PC-3 (cell line): ENCODE data around the gene THOC1. TPM values are rescaled to one million over a fixed set of nuclear protein-coding genes. Genes with fewer than 3 reads are reported as not detected.

Experiments used
- ATAC-seq: fragments of 200-7000 bp; cut with Tn5 transposase; 2 replicates; pipeline ENCODE4 v1.9.1; 2020; ENCODE audit warnings: mild to moderate bottlenecking, moderate library complexity
- Bru-seq: library from RNA; stranded (reverse); fragments of 400-500 nt; gene quantifications from one replicate; lab custom pipeline; 2021; lab: Mats Ljungman, UMichigan
- BruChase-seq, 2 experiments: library from RNA; stranded (reverse); fragments of 400-500 nt; gene quantifications; one replicate each; lab custom pipeline; 2021; lab: Mats Ljungman, UMichigan
- BruUV-seq: library from RNA; stranded (reverse); fragments of 400-500 nt; replicated peaks from 2 replicates; lab custom pipeline; 2021; lab: Mats Ljungman, UMichigan
- CTCF ChIA-PET: fragments of 300-600 bp; sonication (Branson Sonifier 250); formaldehyde crosslinking; loops from one replicate; lab custom pipeline; 2022; ENCODE audit warnings: antibody characterized with exemption; lab: Charles Lee
- POLR2A ChIA-PET: fragments of 300-600 bp; sonication (Branson Sonifier 250); formaldehyde crosslinking; loops from one replicate; lab custom pipeline; 2022; ENCODE audit warnings: antibody characterized with exemption; ENCODE audit not compliant: unreplicated experiment; lab: Charles Lee
- DNase-seq: peaks from one replicate; pipeline ENCODE4 v3.0.0-alpha.2; 2015
- H2AFZ ChIP-seq: fragments of 300-600 bp; sonication (generic); 2 replicates; pipeline ENCODE4 v1.6.0; 2016; ENCODE audit warnings: antibody characterized with exemption, low read length
- H3F3A ChIP-seq: fragments of 300-600 bp; sonication (generic); one replicate; pipeline ENCODE4 v1.6.0; 2017; ENCODE audit warnings: antibody characterized with exemption, low read length, control low read depth, mild to moderate bottlenecking; ENCODE audit not compliant: unreplicated experiment
- H3K27ac ChIP-seq: fragments of 300-600 bp; sonication (generic); 2 replicates; pipeline ENCODE4 v1.5.1; 2016; ENCODE audit warnings: mild to moderate bottlenecking, low read length
- H3K27me3 ChIP-seq: fragments of 300-600 bp; sonication (generic); 2 replicates; pipeline ENCODE4 v1.6.1; 2016; ENCODE audit warnings: low read length, mixed read lengths
- H3K36me3 ChIP-seq: fragments of 300-600 bp; sonication (generic); 2 replicates; pipeline ENCODE4 v1.6.1; 2016; ENCODE audit warnings: low read depth, mixed run types, low read length, mixed read lengths
- H3K4me1 ChIP-seq: fragments of 300-600 bp; sonication (generic); 2 replicates; pipeline ENCODE4 v1.5.1; 2016; ENCODE audit warnings: low read length; ENCODE audit not compliant: insufficient read depth
- H3K4me2 ChIP-seq: fragments of 300-600 bp; sonication (generic); 2 replicates; pipeline ENCODE4 v1.6.0; 2016; ENCODE audit warnings: low read length
- H3K4me3 ChIP-seq: fragments of 300-600 bp; sonication (generic); 2 replicates; pipeline ENCODE4 v1.5.1; 2016; ENCODE audit warnings: mild to moderate bottlenecking, low read length, mixed read lengths
- H3K79me2 ChIP-seq: fragments of 300-600 bp; sonication (generic); 2 replicates; pipeline ENCODE4 v1.6.1; 2017; ENCODE audit warnings: low read length, mixed read lengths
- H3K9ac ChIP-seq: fragments of 300-600 bp; sonication (generic); 2 replicates; pipeline ENCODE4 v1.6.0; 2016; ENCODE audit warnings: mild to moderate bottlenecking, low read length
- H3K9me2 ChIP-seq: fragments of 300-600 bp; sonication (generic); replicated peaks from 2 replicates; pipeline ENCODE4 v1.6.1; 2016; ENCODE audit warnings: mixed run types, low read length, mixed read lengths
- H3K9me3 ChIP-seq: fragments of 300-600 bp; sonication (generic); 2 replicates; pipeline ENCODE4 v1.6.1; 2016; ENCODE audit warnings: low read length, mixed read lengths
- H4K20me1 ChIP-seq: fragments of 300-600 bp; sonication (generic); 2 replicates; pipeline ENCODE4 v1.6.1; 2016; ENCODE audit warnings: low read length, mixed read lengths
- CTCF ChIP-seq: fragments of 300-600 bp; sonication (generic); conservative IDR thresholded peaks from 2 replicates; pipeline ENCODE4 v1.5.1; 2017; ENCODE audit warnings: antibody characterized with exemption, low read depth, mild to moderate bottlenecking, low read length
- EZH2 ChIP-seq: fragments of 300-600 bp; sonication (generic); IDR thresholded peaks from one replicate; pipeline ENCODE4 v1.6.1; 2017; ENCODE audit warnings: antibody characterized with exemption, mild to moderate bottlenecking, low read length; ENCODE audit not compliant: unreplicated experiment
- EZH2phosphoT487 ChIP-seq: fragments of 300-600 bp; sonication (generic); IDR thresholded peaks from 2 replicates; pipeline ENCODE4 v1.6.1; 2018; ENCODE audit warnings: mild to moderate bottlenecking, antibody characterized with exemption, low read length, borderline replicate concordance
- intact Hi-C: fragments of 100-400 bp; cut with micrococcal nuclease; formaldehyde crosslinking; loops from 2 replicates; pipeline ENCODE4 v1.9.0; 2023
- long read RNA-seq: library from polyadenylated mRNA; unstranded; transcript quantifications from one replicate; pipeline ENCODE4 v2.0.0, GENCODE V29; 2021; ENCODE audit not compliant: unreplicated experiment
- total RNA-seq: library from RNA; depleted of rRNA; stranded (reverse); fragments of >200 nt; gene quantifications from 2 replicates; pipeline ENCODE4 v1.2.3, GENCODE V29; 2014; rRNA removed

THOC1 gene, protein sequence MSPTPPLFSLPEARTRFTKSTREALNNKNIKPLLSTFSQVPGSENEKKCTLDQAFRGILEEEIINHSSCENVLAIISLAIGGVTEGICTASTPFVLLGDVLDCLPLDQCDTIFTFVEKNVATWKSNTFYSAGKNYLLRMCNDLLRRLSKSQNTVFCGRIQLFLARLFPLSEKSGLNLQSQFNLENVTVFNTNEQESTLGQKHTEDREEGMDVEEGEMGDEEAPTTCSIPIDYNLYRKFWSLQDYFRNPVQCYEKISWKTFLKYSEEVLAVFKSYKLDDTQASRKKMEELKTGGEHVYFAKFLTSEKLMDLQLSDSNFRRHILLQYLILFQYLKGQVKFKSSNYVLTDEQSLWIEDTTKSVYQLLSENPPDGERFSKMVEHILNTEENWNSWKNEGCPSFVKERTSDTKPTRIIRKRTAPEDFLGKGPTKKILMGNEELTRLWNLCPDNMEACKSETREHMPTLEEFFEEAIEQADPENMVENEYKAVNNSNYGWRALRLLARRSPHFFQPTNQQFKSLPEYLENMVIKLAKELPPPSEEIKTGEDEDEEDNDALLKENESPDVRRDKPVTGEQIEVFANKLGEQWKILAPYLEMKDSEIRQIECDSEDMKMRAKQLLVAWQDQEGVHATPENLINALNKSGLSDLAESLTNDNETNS
- total RNA-seq (29.4 and 43.5 TPM in 2 replicates), Bru-seq, nascent RNA (percentile 88 among the genes with signal in this experiment), BruChase-seq, experiment 1, labeled RNA remaining after a 6-hour chase (percentile 83 among the genes with signal in this experiment), BruChase-seq, experiment 2, labeled RNA remaining after a 2-hour chase (percentile 92 among the genes with signal in this experiment)
- long read RNA-seq, transcript THOC1-206 (20 exons, 2,277 nt) = minor isoform, 6 of 55 reads
- long read RNA-seq, transcript THOC1-201 (21 exons, 2,087 nt) = major isoform, 25 of 55 reads
- long read RNA-seq, partial matches to known transcripts = 3 of 55 reads
- long read RNA-seq, other reads (novel, unspliced or antisense) = 16 of 55 reads

- Histone ChIP-seq H3K4me1 (peaks cover 12% of the 10 kb centered on the region), H3K36me3 (peaks cover 22% of the 10 kb centered on the region), H4K20me1 (no peaks in the 10 kb centered on the region), H3K79me2 (peaks cover 46% of the 10 kb centered on the region), H3K9me2 (no peaks in the 10 kb centered on the region), H3K4me3 (peak within 1 kb of the TSS; percentile 92), H3K9ac (peak within 1 kb of the TSS; percentile 99), H2AFZ (peak within 1 kb of the TSS; percentile 97), H3K27ac (peak within 1 kb of the TSS; percentile 78), H3K27me3 (no peaks in the 10 kb centered on the region), H3K4me2 (peak within 1 kb of the TSS; percentile 86), H3F3A (no peaks in the 10 kb centered on the region), H3K9me3 (no peaks in the 10 kb centered on the region)
- no peak for TF ChIP-seq EZH2
- no peak for TF ChIP-seq CTCF
- no peak for TF ChIP-seq EZH2phosphoT487
- ChIA-PET CTCF (interaction anchor here (0.5 kb wide), 1 partner anchor 38 kb away, joined by 3 read pairs; no protein-coding TSS in a partner anchor), POLR2A (interaction anchor here (0.5 to 0.6 kb wide), 4 partner anchors 82 to 1893 kb away, joined by 3 to 13 read pairs (median 4); no protein-coding TSS in a partner anchor)
- intact Hi-C loops = loop anchor here (2.0 to 5.0 kb wide), 2 partner anchors 109 to 156 kb away; partner anchors contain the start of gene USP14
- peak; percentile 93 for ATAC-seq
- BruUV-seq = TSS peak; percentile 88
- peak; percentile 94 for DNase-seq
Observed at GRCh38 chr18:267688-268552, at the start of gene THOC1. Gene THOC1, minus strand, starts transcription at chr18:268047. Its CDS starts 28 bp downstream, at chr18:268019.

GRCh38 chr18:317618-318017, 49.8 kb upstream of the THOC1 start:
- DNase-seq = no peak
- ChIA-PET POLR2A (no interaction called here), CTCF (no interaction called here)
- BruUV-seq = no TSS peak
- ATAC-seq = no peak
- intact Hi-C loops = no loop called here
- H2AFZ ChIP-seq = no peak overlapping the region
- H4K20me1 ChIP-seq = no peaks in the 10 kb centered on the region
- H3K4me2 ChIP-seq = no peak overlapping the region
- H3K9me3 ChIP-seq = no peaks in the 10 kb centered on the region
- H3K9ac ChIP-seq = no peak overlapping the region
- 0 out of 2 replicates have a peak, but pooled peaks cover 4% of the 10 kb centered on the region for H3K4me1 ChIP-seq
- no peaks in the 10 kb centered on the region for H3K79me2 ChIP-seq
- H3K36me3 ChIP-seq = no peaks in the 10 kb centered on the region
- H3K27ac ChIP-seq = no peak overlapping the region
- peaks cover 44% of the 10 kb centered on the region for H3K27me3 ChIP-seq
- no peaks in the 10 kb centered on the region for H3F3A ChIP-seq
- no peaks in the 10 kb centered on the region for H3K9me2 ChIP-seq
- TF ChIP-seq EZH2phosphoT487 (no peak), CTCF (no peak), EZH2 (no peak)
- no peak overlapping the region for H3K4me3 ChIP-seq
